Measurements from ENCODE around the gene MT1G. TPM values are rescaled to one million over a fixed set of nuclear protein-coding genes. Genes with fewer than 3 reads are reported as not detected.

The MT1G gene
- polyA plus RNA-seq, 1 donor (not counting 4 experiments of a cell fraction or from before 2014, with no cell fraction given), result 9.8 TPM

DNA sequence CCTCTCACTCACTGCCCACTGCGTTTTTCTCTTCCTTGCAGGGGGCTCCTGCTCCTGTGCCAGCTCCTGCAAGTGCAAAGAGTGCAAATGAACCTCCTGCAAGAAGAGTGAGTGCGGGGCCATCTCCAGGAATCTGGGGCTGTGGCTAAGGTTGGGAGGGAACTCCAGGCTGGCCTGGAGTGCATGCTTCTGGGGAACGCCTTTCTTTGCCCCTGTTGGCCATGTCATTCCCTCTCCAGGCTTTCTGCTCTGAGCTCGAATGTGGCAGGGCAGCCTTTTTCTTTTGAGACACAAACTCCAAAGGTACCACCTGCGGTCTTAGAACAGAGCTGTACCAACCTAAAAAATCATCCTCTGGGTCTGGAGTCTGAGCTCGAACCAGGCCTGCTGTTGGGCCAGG lies 49.7 kb downstream of the MT1G start:
- no peaks in the 10 kb centered on the region for H3K79me2 ChIP-seq (ENCODE audit: control insufficient read depth, insufficient read depth, low read length)
- no peaks in the 10 kb centered on the region for H3K9me3 ChIP-seq (ENCODE audit: control insufficient read depth, low read depth, low read length)
- dilution Hi-C loops (cut with MboI; ENCODE audit: extremely low pct_ligation_motif_present, low sequenced_read_pairs), result no loop called here
- H3K4me1 ChIP-seq (ENCODE audit: control insufficient read depth, extremely low read depth, insufficient read depth, low read length), result peaks cover 31% of the 10 kb centered on the region
- DNase-seq (ENCODE audit: low read depth, low spot score), result no peak
- no peak for FAIRE-seq
- H3K27me3 ChIP-seq (ENCODE audit: control insufficient read depth, extremely low read depth, insufficient read depth, low read length), result no peaks in the 10 kb centered on the region
- no peak overlapping the region for H3K27ac ChIP-seq (ENCODE audit: control insufficient read depth, insufficient read depth, low read length)
- peak overlapping the region in 2 of 3 experiments; percentile 30 to 71 for H3K4me3 ChIP-seq (ENCODE audit: control insufficient read depth in 2 of 3, extremely low read depth in 1 of 3, insufficient read depth in 2 of 3, low read depth in 1 of 3, low read length in 3 of 3)
- H4K20me1 ChIP-seq (ENCODE audit: control insufficient read depth, extremely low read depth, insufficient read depth, low read length), result no peaks in the 10 kb centered on the region
- peak overlapping the region; percentile 90 for H3K4me2 ChIP-seq (ENCODE audit: control insufficient read depth, extremely low read depth, insufficient read depth, low read depth, low read length)
- TF ChIP-seq EZH2 (IDR thresholded peaks at IDR 0.05; ENCODE audit: low read length), result no peak
- TF ChIP-seq, protein P1, sequence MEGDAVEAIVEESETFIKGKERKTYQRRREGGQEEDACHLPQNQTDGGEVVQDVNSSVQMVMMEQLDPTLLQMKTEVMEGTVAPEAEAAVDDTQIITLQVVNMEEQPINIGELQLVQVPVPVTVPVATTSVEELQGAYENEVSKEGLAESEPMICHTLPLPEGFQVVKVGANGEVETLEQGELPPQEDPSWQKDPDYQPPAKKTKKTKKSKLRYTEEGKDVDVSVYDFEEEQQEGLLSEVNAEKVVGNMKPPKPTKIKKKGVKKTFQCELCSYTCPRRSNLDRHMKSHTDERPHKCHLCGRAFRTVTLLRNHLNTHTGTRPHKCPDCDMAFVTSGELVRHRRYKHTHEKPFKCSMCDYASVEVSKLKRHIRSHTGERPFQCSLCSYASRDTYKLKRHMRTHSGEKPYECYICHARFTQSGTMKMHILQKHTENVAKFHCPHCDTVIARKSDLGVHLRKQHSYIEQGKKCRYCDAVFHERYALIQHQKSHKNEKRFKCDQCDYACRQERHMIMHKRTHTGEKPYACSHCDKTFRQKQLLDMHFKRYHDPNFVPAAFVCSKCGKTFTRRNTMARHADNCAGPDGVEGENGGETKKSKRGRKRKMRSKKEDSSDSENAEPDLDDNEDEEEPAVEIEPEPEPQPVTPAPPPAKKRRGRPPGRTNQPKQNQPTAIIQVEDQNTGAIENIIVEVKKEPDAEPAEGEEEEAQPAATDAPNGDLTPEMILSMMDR (optimal IDR thresholded peaks at IDR 0.05 in 1 of 3, IDR thresholded peaks at IDR 0.05 in 1 of 3, conservative IDR thresholded peaks at IDR 0.05 in 1 of 3; ENCODE audit: extremely low read depth in 1 of 3, insufficient read depth in 2 of 3, low read length in 3 of 3), result no peak
- no peak overlapping the region for H2AFZ ChIP-seq (ENCODE audit: control insufficient read depth, low read length)
- no peaks in the 10 kb centered on the region for H3K36me3 ChIP-seq (ENCODE audit: control insufficient read depth in 2 of 2, extremely low read depth in 1 of 2, insufficient read depth in 2 of 2, low read length in 2 of 2)
- no peaks in the 10 kb centered on the region for H3K9me1 ChIP-seq (ENCODE audit: control insufficient read depth, extremely low read depth, insufficient read depth, low read length)
- peak overlapping the region; percentile 44 for H3K9ac ChIP-seq (ENCODE audit: control insufficient read depth, extremely low read depth, insufficient read depth, low read length)

DNA sequence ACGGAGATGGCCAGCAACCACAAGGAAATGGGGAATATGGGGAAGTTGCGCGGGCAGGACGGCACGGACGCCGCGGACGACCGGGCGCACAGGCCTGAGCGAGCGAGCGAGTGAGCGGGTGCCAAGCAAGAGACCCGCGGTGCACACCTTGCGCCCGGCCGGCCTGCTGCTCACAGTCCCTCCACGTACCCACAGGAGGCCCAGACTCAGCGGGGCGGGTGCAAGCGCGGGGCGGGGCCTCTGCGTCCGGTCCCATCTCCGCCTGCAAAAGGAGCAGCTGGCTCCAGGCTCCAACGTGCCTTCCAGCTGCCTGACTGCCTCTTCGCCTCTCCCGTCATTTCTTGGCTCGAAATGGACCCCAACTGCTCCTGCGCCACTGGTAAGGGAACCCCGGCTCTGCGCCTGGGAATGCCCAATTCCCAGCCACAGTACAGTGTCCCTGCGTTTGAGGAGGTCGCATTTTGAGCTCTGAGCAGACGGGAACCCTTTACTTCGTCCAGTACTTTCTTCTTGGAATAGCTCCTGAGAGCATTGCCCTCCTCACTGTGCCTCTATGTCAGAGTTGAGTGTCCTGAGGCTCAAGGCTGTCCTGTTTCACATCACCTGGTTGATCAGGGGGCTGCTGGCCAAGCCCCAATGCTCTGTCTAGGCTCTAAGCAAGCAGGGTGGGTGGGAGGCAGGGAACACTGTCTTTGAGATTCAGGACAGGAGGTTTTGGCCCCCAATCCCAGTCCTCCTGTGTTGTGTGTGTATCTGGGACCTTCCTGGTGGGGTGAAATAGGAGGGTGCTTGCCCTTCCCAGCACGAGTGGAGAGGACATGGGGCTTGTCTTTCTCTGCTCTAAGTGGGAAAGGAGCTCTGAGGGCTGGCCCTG lies 50.4 kb downstream of the MT1G start:
- Histone ChIP-seq H3K36me3 (ENCODE audit: control insufficient read depth in 2 of 2, extremely low read depth in 1 of 2, insufficient read depth in 2 of 2, low read length in 2 of 2) (no peaks in the 10 kb centered on the region), H4K20me1 (ENCODE audit: control insufficient read depth, extremely low read depth, insufficient read depth, low read length) (no peaks in the 10 kb centered on the region), H3K9ac (ENCODE audit: control insufficient read depth, extremely low read depth, insufficient read depth, low read length) (peak overlapping the region; percentile 44), H3K27me3 (ENCODE audit: control insufficient read depth, extremely low read depth, insufficient read depth, low read length) (no peaks in the 10 kb centered on the region), H2AFZ (ENCODE audit: control insufficient read depth, low read length) (peak overlapping the region; percentile 87), H3K27ac (ENCODE audit: control insufficient read depth, insufficient read depth, low read length) (peak overlapping the region; percentile 14), H3K9me3 (ENCODE audit: control insufficient read depth, low read depth, low read length) (no peaks in the 10 kb centered on the region), H3K4me2 (ENCODE audit: control insufficient read depth, extremely low read depth, insufficient read depth, low read depth, low read length) (peak overlapping the region; percentile 90), H3K4me1 (ENCODE audit: control insufficient read depth, extremely low read depth, insufficient read depth, low read length) (peaks cover 36% of the 10 kb centered on the region), H3K9me1 (ENCODE audit: control insufficient read depth, extremely low read depth, insufficient read depth, low read length) (no peaks in the 10 kb centered on the region), H3K79me2 (ENCODE audit: control insufficient read depth, insufficient read depth, low read length) (no peaks in the 10 kb centered on the region), H3K4me3 (ENCODE audit: control insufficient read depth in 2 of 3, extremely low read depth in 1 of 3, insufficient read depth in 2 of 3, low read depth in 1 of 3, low read length in 3 of 3) (peak overlapping the region; percentile 30 to 71 (median 48))
- dilution Hi-C loops (cut with MboI; ENCODE audit: extremely low pct_ligation_motif_present, low sequenced_read_pairs), result no loop called here
- TF ChIP-seq EZH2 (IDR thresholded peaks at IDR 0.05; ENCODE audit: low read length), result no peak
- TF ChIP-seq, protein P1 (optimal IDR thresholded peaks at IDR 0.05 in 1 of 3, IDR thresholded peaks at IDR 0.05 in 1 of 3, conservative IDR thresholded peaks at IDR 0.05 in 1 of 3; ENCODE audit: extremely low read depth in 1 of 3, insufficient read depth in 2 of 3, low read length in 3 of 3), result no peak
- no peak for DNase-seq (ENCODE audit: low read depth, low spot score)
- no peak for FAIRE-seq

Other genes with a start within 250 kb of the MT1G start
- gene AMFR, start 242.5 kb downstream of the MT1G start, polyA plus RNA-seq, result 36.9 to 62.1 TPM (median 38.3 TPM) in 3 replicates
- gene NUDT21, start 216.7 kb downstream of the MT1G start, polyA plus RNA-seq, result 59.9 to 98.2 TPM (median 81.5 TPM) in 3 replicates
- gene OGFOD1, start 216.5 kb downstream of the MT1G start, polyA plus RNA-seq, result 47.3 to 112 TPM (median 70.5 TPM) in 3 replicates
- gene BBS2, start 148.0 kb downstream of the MT1G start, polyA plus RNA-seq, result 43.5 to 76.1 TPM (median 62.3 TPM) in 3 replicates
- 0.77 to 2.1 TPM in 2 of 3 replicates, not detected in the other for gene MT4, start 103.0 kb downstream of the MT1G start, polyA plus RNA-seq
- gene MT3, start 78.5 kb downstream of the MT1G start, polyA plus RNA-seq, result not detected in 3 replicates
- gene MT2A, start 59.5 kb downstream of the MT1G start, polyA plus RNA-seq, result 489 to 1,016 TPM (median 990 TPM) in 3 replicates
- 394 to 1,732 TPM (median 404 TPM) in 3 replicates for gene MT1E, start 42.3 kb downstream of the MT1G start, polyA plus RNA-seq
- gene MT1M, start 35.4 kb downstream of the MT1G start, polyA plus RNA-seq, result 0.20 to 0.74 TPM (median 0.24 TPM) in 3 replicates
- gene MT1A, start 29.4 kb downstream of the MT1G start, polyA plus RNA-seq, result not detected in 3 replicates
- gene MT1B, start 16.2 kb downstream of the MT1G start, polyA plus RNA-seq, result not detected in 3 replicates
- 1.5 to 4.1 TPM (median 2.3 TPM) in 3 replicates for gene MT1F, start 10.1 kb downstream of the MT1G start, polyA plus RNA-seq
- gene MT1H, start 1.7 kb upstream of the MT1G start, polyA plus RNA-seq, result 0.79 to 4.0 TPM in 2 of 3 replicates, not detected in the other
- 58.3 to 466 TPM (median 97.2 TPM) in 3 replicates for gene MT1X, start 14.4 kb upstream of the MT1G start, polyA plus RNA-seq
- 59.2 to 79.7 TPM (median 74.1 TPM) in 3 replicates for gene NUP93, start 62.1 kb upstream of the MT1G start, polyA plus RNA-seq
- gene SLC12A3, start 197.1 kb upstream of the MT1G start, polyA plus RNA-seq, result 0.01 TPM in 1 of 3 replicates, not detected in the others